ENCODE measurements around the gene SHC2.

DNA sequence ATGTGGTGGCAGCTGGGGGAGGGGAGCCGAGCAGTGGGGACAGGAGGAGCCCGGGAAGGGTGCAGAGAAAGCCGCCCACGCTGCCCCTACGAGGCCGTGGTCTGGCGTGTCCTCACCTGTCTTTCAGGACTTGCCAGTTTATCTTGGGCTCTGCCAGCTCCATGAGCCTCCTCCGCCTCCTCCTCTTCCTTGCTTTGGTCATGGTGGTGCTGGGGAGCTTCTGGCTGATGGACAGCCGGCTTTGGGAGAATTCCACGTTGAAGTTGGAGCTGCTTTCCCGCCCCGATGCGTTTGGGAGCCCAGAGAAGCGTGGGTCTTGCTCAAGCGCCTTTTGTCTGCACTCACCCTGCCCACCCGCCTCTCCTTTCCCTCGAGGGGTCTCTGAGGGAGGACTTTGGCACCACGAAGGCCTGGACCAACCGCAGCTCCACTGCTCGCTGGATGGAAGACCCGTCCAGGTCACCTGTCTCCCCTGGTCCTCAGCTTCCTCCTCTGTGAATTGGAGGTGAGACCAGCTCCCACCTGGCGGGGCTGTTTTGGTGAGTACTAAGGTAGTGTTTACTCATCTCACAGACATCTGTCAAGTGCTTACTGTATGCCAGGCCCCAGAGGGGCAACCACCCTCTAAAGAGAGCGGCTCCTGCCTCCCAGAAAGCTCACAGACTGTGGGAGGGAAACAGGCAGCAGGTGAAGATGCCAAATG, 86.5 kb downstream of the SHC2 start:
- TF ChIP-seq, protein P1, sequence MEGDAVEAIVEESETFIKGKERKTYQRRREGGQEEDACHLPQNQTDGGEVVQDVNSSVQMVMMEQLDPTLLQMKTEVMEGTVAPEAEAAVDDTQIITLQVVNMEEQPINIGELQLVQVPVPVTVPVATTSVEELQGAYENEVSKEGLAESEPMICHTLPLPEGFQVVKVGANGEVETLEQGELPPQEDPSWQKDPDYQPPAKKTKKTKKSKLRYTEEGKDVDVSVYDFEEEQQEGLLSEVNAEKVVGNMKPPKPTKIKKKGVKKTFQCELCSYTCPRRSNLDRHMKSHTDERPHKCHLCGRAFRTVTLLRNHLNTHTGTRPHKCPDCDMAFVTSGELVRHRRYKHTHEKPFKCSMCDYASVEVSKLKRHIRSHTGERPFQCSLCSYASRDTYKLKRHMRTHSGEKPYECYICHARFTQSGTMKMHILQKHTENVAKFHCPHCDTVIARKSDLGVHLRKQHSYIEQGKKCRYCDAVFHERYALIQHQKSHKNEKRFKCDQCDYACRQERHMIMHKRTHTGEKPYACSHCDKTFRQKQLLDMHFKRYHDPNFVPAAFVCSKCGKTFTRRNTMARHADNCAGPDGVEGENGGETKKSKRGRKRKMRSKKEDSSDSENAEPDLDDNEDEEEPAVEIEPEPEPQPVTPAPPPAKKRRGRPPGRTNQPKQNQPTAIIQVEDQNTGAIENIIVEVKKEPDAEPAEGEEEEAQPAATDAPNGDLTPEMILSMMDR (optimal IDR thresholded peaks at IDR 0.05 in 1 of 3, IDR thresholded peaks at IDR 0.05 in 1 of 3, conservative IDR thresholded peaks at IDR 0.05 in 1 of 3; ENCODE audit: extremely low read depth in 1 of 3, insufficient read depth in 2 of 3, low read length in 3 of 3), result no peak
- TF ChIP-seq EZH2 (IDR thresholded peaks at IDR 0.05; ENCODE audit: low read length), result no peak
